HG03558 (cell line): ENCODE data around the gene MAFG.
A peak's percentile ranks its signal among the peaks of the same experiment; 100 is the strongest.

ENCODE experiments used
- ATAC-seq: cut with Tn5 transposase; IDR thresholded peaks from one replicate; pipeline ENCODE4 v1.9.1; 2021; ENCODE audit warnings: moderate number of reproducible peaks; ENCODE audit not compliant: unreplicated experiment; ENCODE audit errors: extremely low read depth

Gene MAFG

DNA sequence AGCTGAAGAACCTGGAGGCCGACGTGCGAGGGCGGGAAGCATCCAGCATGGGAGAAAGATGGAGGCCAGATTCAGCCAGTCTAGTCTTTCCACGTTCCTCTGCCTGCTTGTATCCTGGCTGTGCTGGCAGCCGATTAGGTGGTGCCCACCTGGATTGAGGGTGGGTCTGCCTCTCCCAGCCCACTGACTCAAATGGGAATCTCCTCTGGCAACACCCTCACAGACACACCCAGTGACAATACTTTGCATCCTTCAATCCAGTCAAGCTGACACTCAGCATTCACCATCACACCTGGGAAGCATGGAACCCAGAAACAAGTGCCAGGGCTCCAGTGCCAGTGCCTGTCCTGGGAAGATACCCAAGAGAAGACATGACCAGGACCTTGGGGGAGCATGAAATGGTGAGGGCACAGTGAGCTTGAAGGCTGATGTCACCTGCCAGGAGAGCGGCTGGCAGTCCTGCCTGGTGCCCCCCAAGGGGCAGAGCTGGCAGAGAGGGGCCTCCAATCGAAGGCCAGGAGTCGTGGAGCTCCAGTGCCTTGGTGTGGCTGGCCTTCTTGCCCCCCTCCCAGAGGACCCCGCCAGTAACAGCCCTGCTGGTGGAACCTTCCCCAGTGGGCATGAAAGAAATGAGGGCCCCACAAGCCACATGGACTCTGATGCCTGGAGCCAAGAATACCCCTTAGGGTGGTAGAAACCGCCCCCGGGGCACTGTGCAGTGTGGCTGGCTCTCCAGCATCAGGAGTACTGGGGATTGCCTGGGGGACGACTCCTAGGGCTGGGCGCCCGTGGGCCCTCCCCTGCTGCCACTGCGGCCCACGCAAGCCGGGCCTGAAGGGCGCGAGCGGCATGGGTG lies 26.1 kb downstream of the MAFG start:
- no peak for ATAC-seq

DNA sequence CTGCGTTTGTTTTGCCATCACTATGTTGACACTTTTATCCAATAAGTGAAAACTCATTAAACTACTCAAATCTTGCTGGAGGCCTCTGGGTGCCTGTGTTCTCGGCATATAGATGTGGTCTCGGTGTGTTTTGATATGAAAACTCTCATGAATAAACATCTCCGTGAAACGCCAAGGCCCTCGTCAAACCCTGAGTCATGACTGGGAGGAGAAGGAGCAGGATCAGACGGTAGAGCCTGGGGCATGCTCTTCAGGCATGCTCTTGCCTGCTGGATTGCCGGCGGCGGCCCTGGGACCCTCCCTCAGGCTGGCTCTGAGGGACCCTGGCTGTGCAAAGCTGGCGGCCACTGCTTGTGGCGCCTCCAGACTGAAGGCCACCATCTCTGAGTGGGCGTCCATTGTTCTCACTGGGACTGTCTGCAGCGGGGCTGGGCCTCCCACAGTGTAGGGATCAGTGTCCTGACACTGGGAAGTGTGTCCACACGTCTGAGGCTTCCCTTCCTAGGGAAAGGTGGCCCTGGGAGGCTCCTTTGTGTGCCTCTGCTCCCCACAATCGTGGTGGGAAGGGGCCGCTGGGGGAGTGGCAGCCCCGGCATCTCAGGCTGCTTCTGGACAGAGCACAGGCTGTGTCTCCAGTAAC lies 27.2 kb downstream of the MAFG start:
- no peak for ATAC-seq

DNA sequence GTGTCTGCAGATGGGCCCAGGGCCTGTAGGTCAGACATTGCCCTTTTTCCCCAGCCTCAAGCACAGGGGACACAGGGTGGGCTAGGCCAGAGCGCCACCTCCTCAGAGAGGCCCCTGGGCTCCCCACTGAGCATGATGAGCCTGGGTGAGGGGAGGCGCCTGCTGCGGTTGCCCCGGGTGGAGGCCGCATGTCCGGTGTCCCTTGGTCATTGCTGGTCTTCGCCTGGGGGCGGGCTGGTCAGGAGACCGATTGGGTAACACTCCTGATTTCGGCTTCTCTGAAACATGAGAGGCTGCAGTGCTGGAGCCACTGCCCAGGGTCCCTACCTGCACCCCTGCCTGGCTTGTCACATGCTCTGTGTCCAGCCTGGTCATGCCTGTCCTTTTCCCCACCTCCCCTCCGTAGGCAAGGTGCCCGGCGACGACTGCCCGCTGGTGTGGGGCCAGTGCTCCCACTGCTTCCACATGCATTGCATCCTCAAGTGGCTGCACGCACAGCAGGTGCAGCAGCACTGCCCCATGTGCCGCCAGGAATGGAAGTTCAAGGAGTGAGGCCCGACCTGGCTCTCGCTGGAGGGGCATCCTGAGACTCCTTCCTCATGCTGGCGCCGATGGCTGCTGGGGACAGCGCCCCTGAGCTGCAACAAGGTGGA lies 27.9 kb downstream of the MAFG start:
- no peak for ATAC-seq

DNA sequence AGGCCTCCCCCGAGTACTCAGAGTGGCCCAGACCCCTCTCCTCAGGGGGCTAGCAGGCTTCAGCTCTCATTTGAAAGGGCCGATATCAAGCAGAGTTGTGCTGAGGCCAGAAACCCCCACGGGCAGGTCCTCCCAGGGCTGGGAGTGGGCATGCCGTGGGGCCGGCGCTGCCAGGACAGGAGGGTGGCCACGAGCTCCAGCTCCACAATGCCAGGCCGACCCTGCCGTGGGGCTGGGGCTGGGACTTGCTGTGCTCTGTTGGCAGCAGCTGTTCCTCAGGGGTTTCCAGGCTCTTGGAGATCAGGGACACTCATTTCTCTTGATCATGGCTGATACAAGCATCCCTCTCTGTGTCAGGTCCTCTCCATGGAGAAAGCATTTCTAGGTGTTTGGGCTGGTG lies 28.6 kb downstream of the MAFG start:
- no peak for ATAC-seq

DNA sequence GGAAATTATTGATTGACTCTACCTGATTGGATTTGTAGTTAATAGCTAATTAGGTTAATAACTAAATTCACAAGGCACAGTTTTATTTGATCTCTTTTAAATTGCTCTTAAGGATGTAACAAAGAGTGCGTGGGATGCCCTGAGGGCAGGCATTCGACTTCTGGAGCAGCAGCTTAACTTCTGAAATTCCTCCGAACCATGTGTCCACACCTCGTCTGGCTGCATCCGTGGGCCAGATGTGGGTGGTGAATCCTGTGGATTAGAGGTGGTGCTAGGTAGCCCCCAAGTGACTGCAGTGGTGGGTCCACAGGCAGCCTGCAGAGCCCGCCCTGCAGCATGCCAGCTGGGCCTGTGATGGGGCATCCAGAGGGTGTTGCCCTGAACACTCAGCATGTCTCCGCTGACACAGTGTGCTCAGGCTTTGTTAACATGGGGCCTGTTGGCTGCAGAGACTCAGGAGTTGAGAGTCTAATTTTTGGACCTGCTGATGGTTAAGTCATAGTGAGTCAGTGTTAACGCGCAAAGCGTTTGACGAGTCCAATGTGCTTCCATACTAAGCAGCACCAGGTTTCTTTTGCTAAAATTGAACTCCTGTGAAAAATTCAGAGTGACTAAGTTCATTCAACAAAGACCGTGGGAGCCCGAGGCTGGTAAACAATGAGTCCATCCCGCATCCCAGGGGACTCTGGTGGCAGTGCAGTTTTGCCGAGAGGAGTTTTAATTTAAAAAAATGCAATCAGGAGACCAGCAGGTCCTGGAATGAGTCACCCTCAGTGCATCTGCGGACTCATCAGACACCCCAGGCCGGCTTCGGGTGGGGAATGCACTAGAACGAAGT lies 29.3 kb downstream of the MAFG start:
- ATAC-seq = no peak

DNA sequence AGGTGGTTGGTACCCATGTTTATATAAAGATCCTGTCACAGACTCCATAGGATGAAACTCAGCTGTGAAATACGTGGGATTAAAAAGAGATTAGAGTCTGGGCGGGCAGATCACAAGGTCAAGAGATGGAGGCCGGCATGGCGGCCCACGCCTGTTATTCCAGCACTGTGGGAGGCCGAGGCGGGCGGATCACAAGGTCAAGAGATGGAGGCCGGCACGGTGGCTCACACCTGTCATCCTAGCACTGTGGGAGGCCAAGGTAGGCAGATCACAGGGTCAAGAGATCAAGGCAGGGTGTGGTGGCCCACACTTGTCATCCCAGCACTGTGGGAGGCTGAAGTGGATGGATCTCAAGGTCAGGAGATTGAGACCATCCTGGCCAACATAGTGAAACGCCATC lies 32.1 kb downstream of the MAFG start:
- no peak for ATAC-seq

DNA sequence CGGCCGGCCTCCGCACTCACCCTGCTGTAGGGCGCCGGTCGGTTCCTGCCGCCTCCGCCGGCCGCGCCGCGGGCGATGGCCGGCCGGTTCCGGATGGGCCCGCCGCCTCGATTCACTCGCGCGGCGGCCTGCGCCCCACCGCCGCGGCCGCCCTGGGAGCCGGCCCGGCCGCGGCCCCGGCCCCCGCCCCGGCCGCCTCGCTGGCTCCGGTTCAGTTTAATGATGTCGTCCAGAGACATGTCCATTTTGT lies 36.3 kb downstream of the MAFG start:
- ATAC-seq = peak; percentile 9

DNA sequence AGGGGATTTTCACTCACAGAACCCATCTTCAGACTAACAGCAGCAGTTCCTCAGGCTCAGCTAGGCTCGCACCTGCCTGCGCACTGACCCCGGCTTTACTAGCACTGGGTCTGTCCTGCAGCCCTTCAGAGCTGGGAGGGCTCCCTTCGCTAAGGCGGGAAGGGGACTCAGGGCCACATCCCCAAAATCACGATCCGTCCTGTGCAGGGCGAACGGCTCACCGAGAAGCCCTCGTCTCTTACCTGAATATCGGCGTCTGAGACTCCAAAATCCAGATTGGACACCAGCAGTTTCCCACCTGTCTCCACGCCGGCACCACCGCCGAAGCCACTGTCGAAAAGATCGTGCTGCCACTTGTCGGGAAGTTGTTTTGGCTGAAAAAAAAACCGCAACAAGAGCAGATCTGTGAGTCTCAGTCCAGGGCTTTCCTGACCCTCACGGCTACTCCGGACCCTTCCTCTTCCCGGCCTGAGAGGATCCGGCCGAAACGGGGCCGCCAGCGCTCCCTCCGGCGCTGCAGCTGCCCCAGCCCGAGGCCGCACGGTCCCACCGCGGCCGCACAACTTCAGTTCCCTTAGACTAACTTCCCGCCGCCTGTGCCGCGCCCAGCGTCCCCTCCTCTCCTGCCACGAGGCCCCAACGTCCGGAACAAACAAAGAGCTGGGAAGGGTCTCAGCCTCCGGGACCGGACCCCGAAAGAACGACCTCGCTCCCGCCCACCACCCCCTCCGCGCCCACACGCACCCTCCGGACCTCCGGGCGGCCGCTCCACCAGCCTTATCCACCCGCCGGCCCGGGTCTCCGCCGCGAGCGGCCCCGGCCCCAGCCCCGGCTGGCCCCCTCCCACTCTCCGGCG lies 36.9 kb downstream of the MAFG start:
- no peak for ATAC-seq

DNA sequence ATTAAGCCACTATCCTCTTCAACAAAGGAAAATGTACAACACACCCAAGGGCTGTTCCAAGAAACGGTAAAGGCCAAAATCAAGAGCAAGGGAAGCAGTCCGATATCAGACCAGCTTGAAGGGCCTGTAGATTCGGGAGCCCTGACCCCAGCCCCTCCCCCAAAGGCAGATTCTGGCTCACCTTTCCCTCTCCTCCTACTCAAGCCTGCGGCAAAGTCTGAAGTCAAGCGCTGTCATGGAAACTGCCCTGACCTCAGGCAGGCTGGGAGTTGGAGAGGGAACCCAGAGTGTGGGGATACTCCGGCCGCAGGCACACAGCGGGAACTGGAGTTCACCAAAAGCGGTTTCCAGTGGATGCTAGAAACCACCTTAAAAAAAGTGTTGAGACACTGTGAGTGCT lies 37.9 kb downstream of the MAFG start:
- no peak for ATAC-seq

DNA sequence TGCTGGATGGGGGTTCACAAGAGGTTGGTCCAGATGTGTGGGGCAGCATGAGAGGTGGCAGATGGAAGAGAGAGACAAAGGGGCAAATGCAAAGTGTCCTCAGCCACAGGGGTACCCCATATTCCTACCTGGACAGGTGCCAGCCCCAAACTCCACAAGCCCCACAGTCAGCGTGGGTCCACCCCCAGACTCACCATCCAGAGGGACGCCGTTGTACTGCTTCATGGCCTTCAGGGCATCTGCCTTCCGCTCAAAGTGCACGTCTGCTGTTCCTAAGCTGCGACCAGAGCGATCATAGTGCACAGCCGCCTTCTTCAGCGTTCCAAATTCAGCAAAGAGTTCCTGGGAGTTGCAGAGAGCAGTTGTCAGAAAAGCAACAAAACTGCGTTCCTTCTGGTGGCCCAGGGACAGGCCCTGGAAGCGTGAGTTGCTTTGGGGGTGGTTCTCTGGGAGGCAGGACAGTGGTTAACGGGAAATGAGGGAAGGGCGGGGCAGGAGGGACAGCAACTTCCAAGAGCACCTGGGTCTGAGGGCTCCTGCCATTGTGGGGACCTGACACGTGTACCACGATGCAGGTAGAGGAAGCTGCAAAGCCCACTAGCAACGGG lies 38.4 kb downstream of the MAFG start:
- no peak for ATAC-seq

DNA sequence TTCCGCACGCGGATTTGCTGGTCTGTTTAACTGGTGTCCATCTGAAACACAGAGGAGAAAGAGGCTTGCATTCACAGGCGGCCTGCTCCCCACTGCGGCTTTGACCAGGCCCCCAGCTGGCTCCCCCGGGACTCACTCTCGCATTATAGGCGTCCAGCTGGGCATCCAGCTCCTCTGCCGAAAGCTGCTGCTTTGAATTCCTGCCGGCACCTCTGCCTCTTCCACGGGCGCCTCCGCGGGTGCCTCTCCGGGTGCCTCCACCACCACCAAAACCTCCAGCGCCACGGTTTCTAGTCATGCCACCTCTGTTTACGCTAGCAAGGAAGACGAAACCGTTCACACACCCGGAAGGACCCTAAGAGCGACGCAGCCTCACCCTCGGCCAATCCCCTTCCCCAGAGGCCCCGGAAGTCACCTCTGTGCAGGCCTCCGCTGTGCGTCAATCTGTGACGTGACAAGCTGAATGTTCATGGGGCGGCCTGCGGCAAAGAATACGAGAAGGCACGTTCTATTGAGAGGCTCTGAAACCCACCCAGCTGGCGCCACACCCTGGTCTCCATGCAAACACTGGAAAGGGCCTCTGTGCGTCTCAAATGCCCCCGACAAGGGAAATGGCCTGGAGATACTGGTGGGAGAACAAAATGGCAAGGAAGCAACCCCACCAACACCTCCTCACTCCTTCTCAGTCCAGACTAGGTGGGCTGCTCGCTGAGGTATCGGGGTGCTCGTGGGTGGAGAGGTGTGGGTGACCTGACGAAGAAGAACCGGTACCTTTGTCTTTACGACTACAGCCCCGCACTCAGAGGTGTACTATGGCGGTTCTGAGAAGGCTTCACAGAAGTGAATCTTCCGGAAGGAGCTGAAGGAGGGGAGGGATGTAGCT lies 39.2 kb downstream of the MAFG start:
- no peak for ATAC-seq

DNA sequence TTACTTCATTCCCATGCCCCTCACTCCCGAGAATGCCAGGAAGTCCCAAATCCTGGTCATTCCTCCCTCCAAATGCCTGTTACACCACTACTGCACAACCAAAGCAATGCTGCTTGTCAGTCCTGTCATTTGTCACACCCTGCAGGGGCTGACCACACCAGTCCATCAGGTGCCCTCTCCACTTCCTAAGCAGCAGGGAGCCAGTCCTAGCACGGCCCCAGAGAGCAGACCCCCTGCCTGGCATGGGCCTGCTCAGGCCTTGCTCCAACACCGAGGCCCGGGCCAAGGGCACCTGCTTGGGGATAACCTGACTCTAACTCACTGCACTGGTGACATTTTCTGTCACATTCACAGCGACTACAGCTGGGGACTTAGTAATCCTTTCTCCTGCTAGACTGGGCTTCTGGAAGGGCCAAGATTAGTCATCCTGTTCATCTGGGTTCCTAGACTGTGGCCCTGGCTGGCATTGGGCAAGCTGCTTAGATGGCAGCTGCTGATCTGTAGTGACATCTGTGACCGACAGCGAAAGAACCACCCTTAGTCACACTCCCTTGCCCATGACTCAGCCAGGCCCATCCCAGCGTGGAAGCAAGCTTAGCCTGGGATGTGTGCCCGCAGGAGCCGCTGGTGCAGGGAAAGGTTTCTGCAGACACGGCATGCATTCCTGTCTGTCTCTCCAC lies 41.5 kb downstream of the MAFG start:
- ATAC-seq = no peak

DNA sequence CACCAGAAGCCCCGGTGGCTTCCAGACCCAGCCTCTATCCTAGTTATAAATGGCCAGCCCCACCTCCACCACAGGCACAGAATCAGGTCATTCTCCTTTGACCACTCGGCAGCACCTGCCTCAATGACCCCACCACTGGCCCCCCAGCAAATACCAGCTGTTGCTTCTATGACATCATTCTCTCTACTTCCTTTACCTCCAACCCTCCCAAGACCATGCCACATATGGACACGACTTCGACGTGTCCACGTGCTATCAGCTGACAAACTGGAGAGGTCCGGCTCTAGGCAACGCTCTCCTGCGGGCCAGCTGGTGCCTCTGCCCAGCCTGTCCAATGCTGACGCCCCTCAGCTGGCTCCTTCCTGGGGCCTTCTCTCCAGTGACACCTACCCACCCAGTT lies 42.1 kb downstream of the MAFG start:
- no peak for ATAC-seq

DNA sequence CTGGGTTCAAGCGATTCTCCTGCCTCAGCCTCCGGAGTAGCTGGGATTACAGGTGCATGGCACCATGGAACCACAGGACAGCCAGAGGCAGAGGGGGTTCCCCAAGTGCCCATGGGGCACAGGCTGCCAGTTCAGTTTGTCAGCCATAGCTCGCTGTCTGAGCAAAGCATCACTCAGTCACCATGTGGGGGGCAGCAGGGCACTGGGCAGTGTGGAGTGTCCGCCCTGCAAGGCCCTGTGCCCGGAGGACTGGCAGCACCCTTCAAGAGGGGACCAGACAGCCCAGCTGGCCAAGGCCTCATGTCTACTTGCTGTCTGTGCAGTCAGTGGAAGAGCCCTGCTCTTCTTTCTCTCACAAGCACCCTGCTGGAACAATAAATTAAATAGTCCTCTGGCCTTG lies 42.6 kb downstream of the MAFG start:
- no peak for ATAC-seq

DNA sequence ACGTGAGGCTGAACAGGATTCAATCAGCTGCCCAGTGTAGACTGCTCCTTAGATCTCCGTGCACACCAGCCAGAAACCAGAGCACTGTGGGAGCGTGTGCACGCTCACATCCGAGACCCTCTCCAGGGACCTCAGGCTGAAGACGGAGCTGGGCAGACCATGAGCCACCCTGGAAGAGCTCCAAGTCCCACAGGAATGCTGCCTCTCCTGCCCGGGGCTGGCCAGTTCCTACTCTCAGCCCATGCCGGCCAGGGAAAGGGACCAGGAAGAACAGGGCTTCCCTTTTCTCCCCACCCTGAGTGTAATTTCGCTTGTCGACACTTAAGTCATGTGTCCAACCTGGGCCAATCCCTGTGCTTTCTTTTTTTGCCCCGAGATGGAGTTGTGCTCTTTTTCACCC lies 43.0 kb downstream of the MAFG start:
- no peak for ATAC-seq

DNA sequence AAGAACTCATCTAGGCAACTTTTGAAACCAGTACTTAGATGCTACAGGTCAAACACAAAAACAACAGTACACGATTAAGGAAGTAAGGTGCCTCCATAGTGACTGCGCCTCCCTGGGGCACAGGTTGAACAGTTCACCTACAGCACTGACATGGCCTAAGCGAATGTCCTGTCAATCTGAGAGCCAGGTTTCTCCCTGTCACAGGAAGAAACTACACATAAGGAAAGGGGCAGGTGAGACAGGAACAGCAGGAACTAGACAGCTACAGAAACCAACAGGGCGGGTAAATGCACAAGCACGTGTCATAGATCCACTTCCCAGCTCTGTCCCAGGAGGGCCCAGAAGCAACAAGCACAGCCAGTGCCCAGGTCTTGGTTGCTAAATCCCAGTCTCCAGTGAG lies 48.4 kb downstream of the MAFG start:
- ATAC-seq = no peak

DNA sequence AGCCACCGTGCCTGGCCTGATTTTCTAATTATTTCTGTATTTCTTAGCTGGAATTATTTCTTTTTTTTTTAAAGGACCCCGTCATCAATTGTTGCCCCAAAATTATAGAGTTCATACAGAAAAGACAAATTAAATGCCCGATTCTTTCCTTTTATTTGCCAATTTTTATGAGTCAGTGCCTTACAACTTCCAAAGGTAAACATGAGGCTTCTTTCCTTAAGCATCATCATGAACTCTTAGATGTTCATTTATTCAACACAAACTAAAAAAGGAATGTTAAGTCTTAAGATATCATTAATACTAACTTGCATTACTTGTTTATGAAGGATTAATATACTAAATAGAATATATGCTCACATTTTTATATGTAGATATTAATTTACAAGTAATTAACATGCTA lies 49.2 kb downstream of the MAFG start:
- no peak for ATAC-seq

DNA sequence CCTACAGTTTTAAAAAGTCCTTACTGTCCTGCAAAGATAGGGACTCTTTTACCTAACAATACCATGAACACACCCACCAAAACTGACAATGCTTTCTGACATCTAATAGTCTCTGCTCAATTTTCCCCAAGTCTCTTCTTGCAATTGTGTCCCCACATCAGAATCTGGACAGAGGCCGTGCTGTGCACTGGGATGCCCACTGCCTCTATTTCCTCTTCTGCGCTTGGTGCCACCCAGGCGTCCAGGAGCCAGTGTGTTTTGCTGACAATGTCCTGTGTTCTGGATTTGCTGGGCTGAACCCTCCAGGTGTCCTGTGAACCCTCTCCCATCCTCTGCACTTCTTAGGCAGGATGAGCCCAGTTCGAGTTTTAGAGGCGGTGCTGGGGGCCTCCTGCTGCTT lies 50.0 kb downstream of the MAFG start:
- no peak for ATAC-seq
